ENCODE measurements around the gene VMP1.
A peak's percentile ranks its signal among the peaks of the same experiment; 100 is the strongest.

Gene VMP1

DNA sequence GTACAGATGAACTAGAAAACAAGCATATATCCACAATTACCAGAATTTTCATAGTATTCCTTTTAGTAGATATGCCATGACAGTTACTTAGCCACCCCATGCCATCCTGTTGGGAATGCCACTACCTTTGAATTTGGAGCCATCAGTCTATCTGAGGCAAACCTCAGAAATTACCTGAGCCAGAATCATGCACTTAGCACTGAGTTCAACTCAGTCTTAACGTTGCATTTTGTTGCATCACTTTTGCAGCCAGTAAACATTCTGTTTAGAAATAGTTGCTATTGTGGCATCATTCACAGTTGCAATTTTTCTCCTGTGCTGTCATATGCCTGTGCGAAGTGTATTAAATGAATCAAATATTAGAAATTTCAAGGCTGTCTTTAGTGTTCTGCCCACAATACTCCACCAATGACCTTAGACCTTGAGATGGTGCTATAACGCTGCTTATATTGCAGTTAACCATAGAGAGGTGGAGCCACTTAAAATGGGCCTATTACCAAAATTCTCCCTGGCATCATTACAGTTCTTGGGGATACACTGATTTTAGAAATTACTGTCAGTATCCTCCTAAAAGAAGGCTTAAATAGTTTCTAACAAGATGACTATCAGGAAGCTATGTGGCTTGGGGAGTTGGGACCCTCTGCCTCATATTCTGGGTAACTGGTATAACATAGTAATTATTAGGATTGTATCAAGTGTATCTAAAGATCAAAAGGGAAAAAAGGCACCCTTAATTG, 11.3 kb upstream of the VMP1 start (continued):
- no peak for TF ChIP-seq ZBTB49 (tag by site-specific recombination; IDR thresholded peaks at IDR 0.05; ENCODE audit: low read depth)

- POLR2A ChIA-PET, result no interaction called here
- peaks cover 65 to 92% of the 10 kb centered on the region in 2 experiments for H3K36me3 ChIP-seq (ENCODE audit: control insufficient read depth in 2 of 2, insufficient read depth in 1 of 2, low read length in 2 of 2)
- H3K9me3 ChIP-seq (ENCODE audit: control insufficient read depth, insufficient read depth, low read depth, low read length), result no peaks in the 10 kb centered on the region
- H3K4me3 ChIP-seq (ENCODE audit: low read depth, low read length), result no peak overlapping the region
- peak overlapping the region; percentile 19; the same call in 1 of the 2 replicates for H3K27ac ChIP-seq (ENCODE audit: extremely low read depth, low read depth, low read length)
- CTCF ChIA-PET, result interaction anchor here (0.7 kb wide), 1 partner anchor 657 kb away, joined by 3 read pairs; no protein-coding TSS in a partner anchor
- H3K4me1 ChIP-seq (ENCODE audit: control insufficient read depth, insufficient read depth, low read length), result no peaks in the 10 kb centered on the region
- no peak for TF ChIP-seq MEIS1 (CRISPR knock-in tag; IDR thresholded peaks at IDR 0.05; ENCODE audit: borderline replicate concordance)
- TF ChIP-seq YY2 (tag by site-specific recombination; IDR thresholded peaks at IDR 0.05), result no peak
- TF ChIP-seq GLIS2 (tag by site-specific recombination; IDR thresholded peaks at IDR 0.05), result no peak
- no peak for TF ChIP-seq ZNF549 (tag by site-specific recombination; IDR thresholded peaks at IDR 0.05)
- TF ChIP-seq ZNF184 (tag by site-specific recombination; IDR thresholded peaks at IDR 0.05), result no peak
- TF ChIP-seq, protein P1, sequence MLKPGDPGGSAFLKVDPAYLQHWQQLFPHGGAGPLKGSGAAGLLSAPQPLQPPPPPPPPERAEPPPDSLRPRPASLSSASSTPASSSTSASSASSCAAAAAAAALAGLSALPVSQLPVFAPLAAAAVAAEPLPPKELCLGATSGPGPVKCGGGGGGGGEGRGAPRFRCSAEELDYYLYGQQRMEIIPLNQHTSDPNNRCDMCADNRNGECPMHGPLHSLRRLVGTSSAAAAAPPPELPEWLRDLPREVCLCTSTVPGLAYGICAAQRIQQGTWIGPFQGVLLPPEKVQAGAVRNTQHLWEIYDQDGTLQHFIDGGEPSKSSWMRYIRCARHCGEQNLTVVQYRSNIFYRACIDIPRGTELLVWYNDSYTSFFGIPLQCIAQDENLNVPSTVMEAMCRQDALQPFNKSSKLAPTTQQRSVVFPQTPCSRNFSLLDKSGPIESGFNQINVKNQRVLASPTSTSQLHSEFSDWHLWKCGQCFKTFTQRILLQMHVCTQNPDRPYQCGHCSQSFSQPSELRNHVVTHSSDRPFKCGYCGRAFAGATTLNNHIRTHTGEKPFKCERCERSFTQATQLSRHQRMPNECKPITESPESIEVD (tag by site-specific recombination; IDR thresholded peaks at IDR 0.05), result peak; percentile 24; the same call in 1 of the 2 replicates
- TF ChIP-seq ZSCAN16 (tag by site-specific recombination; IDR thresholded peaks at IDR 0.05), result no peak
- no peak for TF ChIP-seq ZNF10 (tag by site-specific recombination; IDR thresholded peaks at IDR 0.05)
- no peak for TF ChIP-seq ZNF266 (tag by site-specific recombination; IDR thresholded peaks at IDR 0.05; ENCODE audit: low read depth)
- TF ChIP-seq SETDB1 (IDR thresholded peaks at IDR 0.05; ENCODE audit: insufficient read length, low read length), result no peak
- TF ChIP-seq, protein P2, sequence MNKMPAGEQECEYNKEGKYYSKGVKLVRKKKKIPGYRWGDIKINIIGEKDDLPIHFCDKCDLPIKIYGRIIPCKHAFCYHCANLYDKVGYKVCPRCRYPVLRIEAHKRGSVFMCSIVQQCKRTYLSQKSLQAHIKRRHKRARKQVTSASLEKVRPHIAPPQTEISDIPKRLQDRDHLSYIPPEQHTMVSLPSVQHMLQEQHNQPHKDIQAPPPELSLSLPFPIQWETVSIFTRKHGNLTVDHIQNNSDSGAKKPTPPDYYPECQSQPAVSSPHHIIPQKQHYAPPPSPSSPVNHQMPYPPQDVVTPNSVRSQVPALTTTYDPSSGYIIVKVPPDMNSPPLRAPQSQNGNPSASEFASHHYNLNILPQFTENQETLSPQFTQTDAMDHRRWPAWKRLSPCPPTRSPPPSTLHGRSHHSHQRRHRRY (tag by site-specific recombination; IDR thresholded peaks at IDR 0.05), result no peak
- no peak for TF ChIP-seq SCRT1 (tag by site-specific recombination; IDR thresholded peaks at IDR 0.05; ENCODE audit: borderline replicate concordance)
- no peak for TF ChIP-seq ZNF596 (tag by site-specific recombination; IDR thresholded peaks at IDR 0.05)
- no peak for TF ChIP-seq ZNF169 (tag by site-specific recombination; IDR thresholded peaks at IDR 0.05)
- TF ChIP-seq ZBTB7A (tag by site-specific recombination; IDR thresholded peaks at IDR 0.05; ENCODE audit: low read depth), result no peak
- TF ChIP-seq ZNF138 (tag by site-specific recombination; IDR thresholded peaks at IDR 0.05; ENCODE audit: borderline replicate concordance), result no peak
- TF ChIP-seq CTCF (tag by site-specific recombination; IDR thresholded peaks at IDR 0.05), result no peak
- TF ChIP-seq ZBTB1 (tag by site-specific recombination; IDR thresholded peaks at IDR 0.05), result no peak
- TF ChIP-seq FEZF1 (tag by site-specific recombination; IDR thresholded peaks at IDR 0.05), result peak; percentile 38; the same call in 1 of the 2 replicates
- no peak for TF ChIP-seq SP3 (tag by site-specific recombination; IDR thresholded peaks at IDR 0.05)
- TF ChIP-seq, protein P3, sequence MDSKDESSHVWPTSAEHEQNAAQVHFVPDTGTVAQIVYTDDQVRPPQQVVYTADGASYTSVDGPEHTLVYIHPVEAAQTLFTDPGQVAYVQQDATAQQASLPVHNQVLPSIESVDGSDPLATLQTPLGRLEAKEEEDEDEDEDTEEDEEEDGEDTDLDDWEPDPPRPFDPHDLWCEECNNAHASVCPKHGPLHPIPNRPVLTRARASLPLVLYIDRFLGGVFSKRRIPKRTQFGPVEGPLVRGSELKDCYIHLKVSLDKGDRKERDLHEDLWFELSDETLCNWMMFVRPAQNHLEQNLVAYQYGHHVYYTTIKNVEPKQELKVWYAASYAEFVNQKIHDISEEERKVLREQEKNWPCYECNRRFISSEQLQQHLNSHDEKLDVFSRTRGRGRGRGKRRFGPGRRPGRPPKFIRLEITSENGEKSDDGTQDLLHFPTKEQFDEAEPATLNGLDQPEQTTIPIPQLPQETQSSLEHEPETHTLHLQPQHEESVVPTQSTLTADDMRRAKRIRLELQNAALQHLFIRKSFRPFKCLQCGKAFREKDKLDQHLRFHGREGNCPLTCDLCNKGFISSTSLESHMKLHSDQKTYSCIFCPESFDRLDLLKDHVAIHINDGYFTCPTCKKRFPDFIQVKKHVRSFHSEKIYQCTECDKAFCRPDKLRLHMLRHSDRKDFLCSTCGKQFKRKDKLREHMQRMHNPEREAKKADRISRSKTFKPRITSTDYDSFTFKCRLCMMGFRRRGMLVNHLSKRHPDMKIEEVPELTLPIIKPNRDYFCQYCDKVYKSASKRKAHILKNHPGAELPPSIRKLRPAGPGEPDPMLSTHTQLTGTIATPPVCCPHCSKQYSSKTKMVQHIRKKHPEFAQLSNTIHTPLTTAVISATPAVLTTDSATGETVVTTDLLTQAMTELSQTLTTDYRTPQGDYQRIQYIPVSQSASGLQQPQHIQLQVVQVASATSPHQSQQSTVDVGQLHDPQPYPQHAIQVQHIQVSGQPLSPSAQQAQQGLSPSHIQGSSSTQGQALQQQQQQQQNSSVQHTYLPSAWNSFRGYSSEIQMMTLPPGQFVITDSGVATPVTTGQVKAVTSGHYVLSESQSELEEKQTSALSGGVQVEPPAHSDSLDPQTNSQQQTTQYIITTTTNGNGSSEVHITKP (tag by site-specific recombination; IDR thresholded peaks at IDR 0.05), result peak; percentile 43
- peak; percentile 34; the same call in 1 of the 2 replicates for TF ChIP-seq ZFP69B (tag by site-specific recombination; IDR thresholded peaks at IDR 0.05)
- TF ChIP-seq SP7 (tag by site-specific recombination; IDR thresholded peaks at IDR 0.05), result 0 out of 2 replicates have a peak, but pooled peaks have one; percentile 13
- TF ChIP-seq ZNF311 (tag by site-specific recombination; IDR thresholded peaks at IDR 0.05; ENCODE audit: borderline replicate concordance), result no peak
Observed at GRCh38 chr17:59696682-59697277, 10.7 kb upstream of the VMP1 start.
